ENCODE results near the gene DAPP1. TPM values are rescaled to one million over a fixed set of nuclear protein-coding genes. Genes with fewer than 3 reads are reported as not detected.

The DAPP1 gene
- total and polyA plus RNA-seq, 10 of the 15 experiments (the other 5 are each of a cell fraction or from before 2014, with no cell fraction given), result 46.5 to 147 (median 74.2) TPM

GRCh38 chr4:99853190-99853589, 36.6 kb downstream of the DAPP1 start (continued):
- TF ChIP-seq TAF1 (IDR thresholded peaks at IDR 0.05; ENCODE audit: borderline replicate concordance, low read depth, low read length) (no peak), ZNF207 (IDR thresholded peaks at IDR 0.05; ENCODE audit: borderline replicate concordance) (no peak), HDGF (IDR thresholded peaks at IDR 0.05) (no peak), FOXK2 (IDR thresholded peaks at IDR 0.05) (no peak)

GRCh38 chr4:99853999-99854398, 37.4 kb downstream of the DAPP1 start:
- intact Hi-C loops (cut with micrococcal nuclease; ENCODE audit: unreplicated experiment), result no loop called here
- CTCF ChIA-PET, result interaction anchor here (1.2 to 2.0 kb wide), 5 partner anchors 29 to 93 kb away, joined by 3 to 9 read pairs (median 5); no protein-coding TSS in a partner anchor
- no peak for TF ChIP-seq CBX3 (IDR thresholded peaks at IDR 0.05; ENCODE audit: borderline replicate concordance, low read depth)
- no peak for TF ChIP-seq USF2 (IDR thresholded peaks at IDR 0.05; ENCODE audit: borderline replicate concordance, low read depth, low read length)
- no peak for TF ChIP-seq TBL1XR1 (IDR thresholded peaks at IDR 0.05; ENCODE audit: low read depth, low read length)
- no peak for TF ChIP-seq CUX1 (IDR thresholded peaks at IDR 0.05; ENCODE audit: insufficient replicate concordance, low read depth, low read length)
- TF ChIP-seq SIX5 (IDR thresholded peaks at IDR 0.05; ENCODE audit: low read depth, low read length, severe bottlenecking), result no peak
- TF ChIP-seq ZBTB33 (IDR thresholded peaks at IDR 0.05), result no peak
- no peak for TF ChIP-seq EP300 (IDR thresholded peaks at IDR 0.05; ENCODE audit: borderline replicate concordance in 1 of 2, control insufficient read depth in 1 of 2, low read depth in 2 of 2, low read length in 2 of 2)
- TF ChIP-seq HDAC6 (IDR thresholded peaks at IDR 0.05; ENCODE audit: unreplicated experiment), result no peak
- TF ChIP-seq SPI1 (IDR thresholded peaks at IDR 0.05; ENCODE audit: borderline replicate concordance, insufficient read depth, low read depth, low read length), result no peak
- no peak for TF ChIP-seq KDM1A (IDR thresholded peaks at IDR 0.05; ENCODE audit: borderline replicate concordance)
- no peak for TF ChIP-seq ASH2L (IDR thresholded peaks at IDR 0.05; ENCODE audit: borderline replicate concordance, low read depth)

More at GRCh38 chr4:99853999-99854398, 37.4 kb downstream of the DAPP1 start:
- no peak for FAIRE-seq
- BruUV-seq (replicated peaks), result no TSS peak
- in situ Hi-C loops (cut with MboI), result no loop called here
- POLR2A ChIA-PET, result interaction anchor here (1.3 to 4.5 kb wide), 3 partner anchors 33 to 37 kb away, joined by 4 to 30 read pairs (median 5); partner anchors contain the start of gene DAPP1
- Histone ChIP-seq H4K20me1 (ENCODE audit: control insufficient read depth, insufficient read depth) (no peaks in the 10 kb centered on the region), H3K27ac (ENCODE audit: control insufficient read depth, insufficient read depth) (no peak overlapping the region), H3K36me3 (ENCODE audit: control insufficient read depth in 2 of 2, insufficient read depth in 2 of 2, low read length in 1 of 2) (peaks cover 4 to 12% of the 10 kb centered on the region in 2 experiments), H3K9me3 (replicated peaks; ENCODE audit: control insufficient read depth, insufficient read depth, low read length) (no peaks in the 10 kb centered on the region; the same call in 2 of the 3 replicates), H3K4me3 (no peak overlapping the region), H3K79me2 (ENCODE audit: control insufficient read depth, insufficient read depth, low read length) (peaks cover 2% of the 10 kb centered on the region; the same call in 1 of the 2 replicates), H2AFZ (ENCODE audit: control insufficient read depth, low read depth, low read length) (no peak overlapping the region), H3K4me2 (ENCODE audit: control insufficient read depth, insufficient read depth) (no peak overlapping the region), H3K4me1 (ENCODE audit: control insufficient read depth, insufficient read depth, low read length) (peaks cover 51% of the 10 kb centered on the region), H3K27me3 (replicated peaks in 1 of 2; ENCODE audit: control insufficient read depth in 2 of 2, insufficient read depth in 2 of 2, low read length in 1 of 2) (no peaks in the 10 kb centered on the region), H3K9ac (ENCODE audit: control insufficient read depth, insufficient read depth, low read length) (no peak overlapping the region)
- SMC1A ChIA-PET (ENCODE audit: uncharacterized antibody, unreplicated experiment), result interaction anchor here (0.6 to 8.4 kb wide), 9 partner anchors 8 to 94 kb away, joined by 3 to 55 read pairs (median 9); partner anchors contain the start of gene DAPP1
- RAD21 ChIA-PET (ENCODE audit: unreplicated experiment), result interaction anchor here (1.0 to 7.4 kb wide), 4 partner anchors 10 to 94 kb away, joined by 3 to 43 read pairs (median 6); partner anchors contain the start of gene DAPP1
- no peak for DNase-seq (ENCODE audit: low read depth, low spot score)
- ATAC-seq, result no peak
- WGBS (ENCODE audit: insufficient coverage, insufficient replicate concordance, low lambda C conversion rate, missing lambda C conversion rate), result 95% methylated on average over 1 of the region's 1 CpG
